Vagina (tissue), 2 donors: ENCODE measurements around the gene DICER1. TPM values are rescaled to one million over a fixed set of nuclear protein-coding genes. Genes with fewer than 3 reads are reported as not detected.

Experiments
- DNase-seq, 2 donors: peaks; one replicate each; pipeline ENCODE4 v3.0.0-alpha.2; 2017; ENCODE audit errors: extremely low spot score in 2 of 2
- H3K27ac ChIP-seq: fragments of 200-600 bp; sonication (generic); one replicate; pipeline ENCODE4 v1.5.1; 2019
- H3K27me3 ChIP-seq: fragments of 200-600 bp; sonication (generic); one replicate; pipeline ENCODE4 v1.5.1; 2019
- H3K36me3 ChIP-seq, 2 donors: fragments of 200-600 bp; sonication (generic); one replicate each; pipeline ENCODE4 v1.5.1; 2017 to 2019
- H3K4me1 ChIP-seq: fragments of 200-600 bp; sonication (generic); one replicate; pipeline ENCODE4 v1.5.1; 2019
- H3K4me3 ChIP-seq, 2 donors: fragments of 200-600 bp; sonication (generic); 1 replicate in 1 of 2; 2 replicates in 1 of 2; pipeline ENCODE4 v1.5.1; 2016 to 2019
- H3K9me3 ChIP-seq: fragments of 200-600 bp; sonication (generic); one replicate; pipeline ENCODE4 v1.5.1; 2019
- CTCF ChIP-seq, 3 experiments: fragments of 450-650 bp in 2 of 3; fragments of 200-600 bp in 1 of 3; sonication (generic) in 1 of 3; IDR thresholded peaks; one replicate each; pipeline ENCODE4 v1.5.1; 2017 to 2019; ENCODE audit warnings: antibody characterized with exemption in 3 of 3, mild to moderate bottlenecking in 2 of 3, moderate library complexity in 2 of 3
- POLR2A ChIP-seq, 2 donors: fragments of 450-650 bp; IDR thresholded peaks; one replicate each; pipeline ENCODE4 v1.6.1; 2017; ENCODE audit warnings: antibody characterized with exemption in 2 of 2, mild to moderate bottlenecking in 2 of 2, moderate library complexity in 2 of 2
- POLR2AphosphoS5 ChIP-seq, 2 donors: sonication (generic); formaldehyde crosslinking; IDR thresholded peaks; one replicate each; pipeline ENCODE4 v1.9.0; 2017; ENCODE audit warnings: antibody characterized with exemption in 2 of 2, mild to moderate bottlenecking in 2 of 2, low read depth in 1 of 2; ENCODE audit not compliant: insufficient read depth in 1 of 2
- intact Hi-C: fragments of 100-400 bp; cut with DNase I; formaldehyde crosslinking; loops from one replicate; pipeline ENCODE4 v1.15.1; 2023
- total RNA-seq: library from RNA; depleted of rRNA; stranded (reverse); fragments of >200 nt; gene quantifications from one replicate; pipeline ENCODE4 v1.2.3, GENCODE V29; 2016

DICER1 gene
- total RNA-seq, 1 donor from 2014 or later: 68.3 TPM

GRCh38 chr14:95097385-95097784 is 59.9 kb downstream of the DICER1 start:
- intact Hi-C loops: no loop called here
- Histone ChIP-seq H3K27ac (no peak overlapping the region), H3K9me3 (no peaks in the 10 kb centered on the region), H3K4me3 (no peak overlapping the region), H3K4me1 (peaks cover 34% of the 10 kb centered on the region), H3K27me3 (no peaks in the 10 kb centered on the region), H3K36me3 (peaks cover 0 to 37% of the 10 kb centered on the region in 2 donors)
- TF ChIP-seq POLR2AphosphoS5 (IDR thresholded peaks at IDR 0.05; ENCODE audit: insufficient read depth in 1 of 2, low read depth in 1 of 2) (no peak), CTCF (IDR thresholded peaks at IDR 0.05) (no peak), POLR2A (IDR thresholded peaks at IDR 0.05) (no peak)
- DNase-seq: no peak

GRCh38 chr14:95096476-95096875 is 60.9 kb downstream of the DICER1 start:
- Histone ChIP-seq H3K27me3 (no peaks in the 10 kb centered on the region), H3K27ac (no peak overlapping the region), H3K36me3 (peaks cover 0 to 43% of the 10 kb centered on the region in 2 donors), H3K9me3 (no peaks in the 10 kb centered on the region), H3K4me1 (peaks cover 34% of the 10 kb centered on the region), H3K4me3 (no peak overlapping the region)
- no peak for DNase-seq
- intact Hi-C loops: no loop called here
- TF ChIP-seq POLR2AphosphoS5 (IDR thresholded peaks at IDR 0.05; ENCODE audit: insufficient read depth in 1 of 2, low read depth in 1 of 2) (no peak), CTCF (IDR thresholded peaks at IDR 0.05) (no peak), POLR2A (IDR thresholded peaks at IDR 0.05) (no peak)

GRCh38 chr14:95095996-95096395 is 61.3 kb downstream of the DICER1 start:
- Histone ChIP-seq H3K27me3 (no peaks in the 10 kb centered on the region), H3K27ac (no peak overlapping the region), H3K4me1 (peaks cover 30% of the 10 kb centered on the region), H3K4me3 (no peak overlapping the region), H3K36me3 (peaks cover 0 to 48% of the 10 kb centered on the region in 2 donors), H3K9me3 (no peaks in the 10 kb centered on the region)
- no peak for DNase-seq
- intact Hi-C loops: no loop called here
- TF ChIP-seq POLR2A (IDR thresholded peaks at IDR 0.05) (no peak), POLR2AphosphoS5 (IDR thresholded peaks at IDR 0.05; ENCODE audit: insufficient read depth in 1 of 2, low read depth in 1 of 2) (no peak), CTCF (IDR thresholded peaks at IDR 0.05) (no peak)

GRCh38 chr14:95092723-95093122 is 64.6 kb downstream of the DICER1 start:
- H3K36me3 ChIP-seq: peaks cover 0 to 78% of the 10 kb centered on the region in 2 donors
- no peaks in the 10 kb centered on the region for H3K27me3 ChIP-seq
- TF ChIP-seq POLR2A (IDR thresholded peaks at IDR 0.05): no peak
- no peak for TF ChIP-seq POLR2AphosphoS5 (IDR thresholded peaks at IDR 0.05; ENCODE audit: insufficient read depth in 1 of 2, low read depth in 1 of 2)
- no peak for TF ChIP-seq CTCF (IDR thresholded peaks at IDR 0.05)
- intact Hi-C loops: no loop called here
- H3K27ac ChIP-seq: no peak overlapping the region
- H3K9me3 ChIP-seq: no peaks in the 10 kb centered on the region
- H3K4me1 ChIP-seq: peaks cover 10% of the 10 kb centered on the region
- no peak for DNase-seq
- H3K4me3 ChIP-seq: no peak overlapping the region

GRCh38 chr14:95091581-95091980 is 65.7 kb downstream of the DICER1 start:
- Histone ChIP-seq H3K9me3 (no peaks in the 10 kb centered on the region), H3K4me3 (no peak overlapping the region), H3K36me3 (peaks cover 0 to 89% of the 10 kb centered on the region in 2 donors), H3K4me1 (peaks cover 9% of the 10 kb centered on the region), H3K27me3 (no peaks in the 10 kb centered on the region), H3K27ac (no peak overlapping the region)
- DNase-seq: no peak
- TF ChIP-seq POLR2A (IDR thresholded peaks at IDR 0.05) (no peak), CTCF (IDR thresholded peaks at IDR 0.05) (no peak), POLR2AphosphoS5 (IDR thresholded peaks at IDR 0.05; ENCODE audit: insufficient read depth in 1 of 2, low read depth in 1 of 2) (no peak)
- intact Hi-C loops: no loop called here
